HL-60 (cell line): ENCODE measurements around the gene PNPLA2.
A peak's percentile ranks its signal among the peaks of the same experiment; 100 is the strongest.

Source experiments
- DNase-seq, 2 experiments: peaks; one replicate each; pipeline ENCODE4 v3.0.0-alpha.2; 2010 to 2020; ENCODE audit warnings: low read depth in 1 of 2, low spot score in 1 of 2
- H3K27ac ChIP-seq: fragments of 250-450 bp; sonication (Bioruptor Pico); replicated peaks from 2 replicates; pipeline ENCODE4 v1.5.1; 2020; ENCODE audit warnings: mild to moderate bottlenecking, moderate library complexity
- H3K27me3 ChIP-seq: fragments of 250-450 bp; sonication (Bioruptor Pico); 2 replicates; pipeline ENCODE4 v1.5.1; 2021; ENCODE audit warnings: mild to moderate bottlenecking, moderate library complexity; ENCODE audit not compliant: insufficient read depth, poor library complexity, severe bottlenecking
- H3K4me3 ChIP-seq: replicated peaks from 2 replicates; pipeline ENCODE4 v1.5.1; 2011; ENCODE audit warnings: mild to moderate bottlenecking, control low read depth, low read length; ENCODE audit not compliant: insufficient read depth
- CTCF ChIP-seq: IDR thresholded peaks from one replicate; pipeline ENCODE4 v1.5.1; 2011; ENCODE audit warnings: low read length, control low read depth, inconsistent platforms; ENCODE audit not compliant: insufficient read depth
- GABPA ChIP-seq: IDR thresholded peaks from 2 replicates; pipeline ENCODE4 v1.6.1; 2012; ENCODE audit warnings: low read depth
- POLR2AphosphoS5 ChIP-seq: IDR thresholded peaks from 2 replicates; pipeline ENCODE4 v1.6.1; 2012; ENCODE audit warnings: low read depth
- SPI1 ChIP-seq: IDR thresholded peaks from 2 replicates; pipeline ENCODE4 v1.6.1; 2012; ENCODE audit warnings: low read depth, mild to moderate bottlenecking, borderline replicate concordance
- TF ChIP-seq, protein P1 (sequence below): IDR thresholded peaks from 2 replicates; pipeline ENCODE4 v1.6.1; 2012; ENCODE audit warnings: low read depth; ENCODE audit not compliant: insufficient replicate concordance

The PNPLA2 gene

GRCh38 chr11:854601-855329 is 36.1 kb downstream of the PNPLA2 start:
- Histone ChIP-seq H3K4me3 (no peak overlapping the region), H3K27me3 (no peaks in the 10 kb centered on the region), H3K27ac (no peak overlapping the region)
- no peak for DNase-seq
- TF ChIP-seq SPI1 (no peak), GABPA (no peak), POLR2AphosphoS5 (no peak)

- Histone ChIP-seq H3K27ac (no peak overlapping the region), H3K4me3 (no peak overlapping the region), H3K27me3 (no peaks in the 10 kb centered on the region)
- TF ChIP-seq, protein P1, sequence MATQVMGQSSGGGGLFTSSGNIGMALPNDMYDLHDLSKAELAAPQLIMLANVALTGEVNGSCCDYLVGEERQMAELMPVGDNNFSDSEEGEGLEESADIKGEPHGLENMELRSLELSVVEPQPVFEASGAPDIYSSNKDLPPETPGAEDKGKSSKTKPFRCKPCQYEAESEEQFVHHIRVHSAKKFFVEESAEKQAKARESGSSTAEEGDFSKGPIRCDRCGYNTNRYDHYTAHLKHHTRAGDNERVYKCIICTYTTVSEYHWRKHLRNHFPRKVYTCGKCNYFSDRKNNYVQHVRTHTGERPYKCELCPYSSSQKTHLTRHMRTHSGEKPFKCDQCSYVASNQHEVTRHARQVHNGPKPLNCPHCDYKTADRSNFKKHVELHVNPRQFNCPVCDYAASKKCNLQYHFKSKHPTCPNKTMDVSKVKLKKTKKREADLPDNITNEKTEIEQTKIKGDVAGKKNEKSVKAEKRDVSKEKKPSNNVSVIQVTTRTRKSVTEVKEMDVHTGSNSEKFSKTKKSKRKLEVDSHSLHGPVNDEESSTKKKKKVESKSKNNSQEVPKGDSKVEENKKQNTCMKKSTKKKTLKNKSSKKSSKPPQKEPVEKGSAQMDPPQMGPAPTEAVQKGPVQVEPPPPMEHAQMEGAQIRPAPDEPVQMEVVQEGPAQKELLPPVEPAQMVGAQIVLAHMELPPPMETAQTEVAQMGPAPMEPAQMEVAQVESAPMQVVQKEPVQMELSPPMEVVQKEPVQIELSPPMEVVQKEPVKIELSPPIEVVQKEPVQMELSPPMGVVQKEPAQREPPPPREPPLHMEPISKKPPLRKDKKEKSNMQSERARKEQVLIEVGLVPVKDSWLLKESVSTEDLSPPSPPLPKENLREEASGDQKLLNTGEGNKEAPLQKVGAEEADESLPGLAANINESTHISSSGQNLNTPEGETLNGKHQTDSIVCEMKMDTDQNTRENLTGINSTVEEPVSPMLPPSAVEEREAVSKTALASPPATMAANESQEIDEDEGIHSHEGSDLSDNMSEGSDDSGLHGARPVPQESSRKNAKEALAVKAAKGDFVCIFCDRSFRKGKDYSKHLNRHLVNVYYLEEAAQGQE = no peak
- TF ChIP-seq CTCF (no peak), POLR2AphosphoS5 (no peak), SPI1 (no peak), GABPA (no peak)
- no peak for DNase-seq
These were observed 36.6 kb downstream of the PNPLA2 start for GRCh38 chr11:855330-855674.

GRCh38 chr11:855796-856195 is 37.1 kb downstream of the PNPLA2 start:
- Histone ChIP-seq H3K4me3 (no peak overlapping the region), H3K27me3 (no peaks in the 10 kb centered on the region), H3K27ac (no peak overlapping the region)
- TF ChIP-seq, protein P1 = no peak
- no peak for TF ChIP-seq GABPA
- TF ChIP-seq POLR2AphosphoS5 = no peak
- DNase-seq = no peak

GRCh38 chr11:856397-856796 is 37.7 kb downstream of the PNPLA2 start:
- H3K27me3 ChIP-seq = no peaks in the 10 kb centered on the region
- TF ChIP-seq GABPA (no peak), SPI1 (no peak)
- DNase-seq = no peak
- H3K4me3 ChIP-seq = no peak overlapping the region
- H3K27ac ChIP-seq = no peak overlapping the region

DNA sequence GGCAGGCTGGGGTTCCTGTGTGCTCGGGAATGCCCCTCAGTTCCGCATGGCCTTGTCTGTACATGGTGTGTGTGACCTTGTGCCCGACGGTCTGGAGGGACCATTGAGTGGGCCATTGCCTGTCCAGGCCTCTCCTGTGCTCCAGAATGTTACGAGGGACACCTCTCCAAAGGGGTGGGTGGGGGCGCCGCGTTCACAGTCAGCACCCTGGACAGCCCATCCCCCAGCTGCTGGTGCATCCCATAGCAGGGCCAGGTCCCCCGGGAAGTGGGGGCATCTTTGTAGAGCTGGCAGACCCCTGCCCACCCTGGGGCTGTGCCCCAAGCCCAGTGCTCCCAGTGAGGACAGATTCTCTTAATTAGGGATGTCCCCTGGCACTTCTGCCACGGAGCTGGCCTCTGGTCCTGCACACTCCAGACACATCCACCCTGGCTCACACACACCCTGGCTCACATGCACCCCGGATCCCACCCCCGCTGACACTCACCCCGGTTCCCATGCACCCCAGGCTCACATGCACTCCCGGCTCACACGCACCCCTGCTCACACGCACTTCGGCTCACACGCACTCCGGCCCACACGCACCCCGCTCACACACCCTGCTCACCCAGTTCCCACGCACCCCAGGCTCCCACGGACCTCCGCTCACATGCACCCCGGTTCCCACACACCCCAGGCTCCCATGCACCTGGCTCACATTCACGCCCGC is 39.5 kb downstream of the PNPLA2 start:
- Histone ChIP-seq H3K27me3 (peaks cover 2% of the 10 kb centered on the region), H3K4me3 (no peak overlapping the region), H3K27ac (no peak overlapping the region)
- no peak for DNase-seq
- TF ChIP-seq, protein P1 = peak; percentile 73
- TF ChIP-seq POLR2AphosphoS5 = no peak
- TF ChIP-seq CTCF = no peak
- no peak for TF ChIP-seq SPI1
- TF ChIP-seq GABPA = no peak
